PC-3 (cell line): ENCODE measurements around the gene SBNO2. TPM values are rescaled to one million over a fixed set of nuclear protein-coding genes. Genes with fewer than 3 reads are reported as not detected.

ENCODE experiments used
- ATAC-seq: fragments of 200-7000 bp; cut with Tn5 transposase; 2 replicates; pipeline ENCODE4 v1.9.1; 2020; ENCODE audit warnings: mild to moderate bottlenecking, moderate library complexity
- BruUV-seq: library from RNA; stranded (reverse); fragments of 400-500 nt; replicated peaks from 2 replicates; lab custom pipeline; 2021; lab: Mats Ljungman, UMichigan
- CTCF ChIA-PET: fragments of 300-600 bp; sonication (Branson Sonifier 250); formaldehyde crosslinking; loops from one replicate; lab custom pipeline; 2022; ENCODE audit warnings: antibody characterized with exemption; lab: Charles Lee
- POLR2A ChIA-PET: fragments of 300-600 bp; sonication (Branson Sonifier 250); formaldehyde crosslinking; loops from one replicate; lab custom pipeline; 2022; ENCODE audit warnings: antibody characterized with exemption; ENCODE audit not compliant: unreplicated experiment; lab: Charles Lee
- DNase-seq: peaks from one replicate; pipeline ENCODE4 v3.0.0-alpha.2; 2015
- H2AFZ ChIP-seq: fragments of 300-600 bp; sonication (generic); 2 replicates; pipeline ENCODE4 v1.6.0; 2016; ENCODE audit warnings: antibody characterized with exemption, low read length
- H3F3A ChIP-seq: fragments of 300-600 bp; sonication (generic); one replicate; pipeline ENCODE4 v1.6.0; 2017; ENCODE audit warnings: antibody characterized with exemption, low read length, control low read depth, mild to moderate bottlenecking; ENCODE audit not compliant: unreplicated experiment
- H3K27ac ChIP-seq: fragments of 300-600 bp; sonication (generic); 2 replicates; pipeline ENCODE4 v1.5.1; 2016; ENCODE audit warnings: mild to moderate bottlenecking, low read length
- H3K27me3 ChIP-seq: fragments of 300-600 bp; sonication (generic); 2 replicates; pipeline ENCODE4 v1.6.1; 2016; ENCODE audit warnings: low read length, mixed read lengths
- H3K36me3 ChIP-seq: fragments of 300-600 bp; sonication (generic); 2 replicates; pipeline ENCODE4 v1.6.1; 2016; ENCODE audit warnings: low read depth, mixed run types, low read length, mixed read lengths
- H3K4me1 ChIP-seq: fragments of 300-600 bp; sonication (generic); 2 replicates; pipeline ENCODE4 v1.5.1; 2016; ENCODE audit warnings: low read length; ENCODE audit not compliant: insufficient read depth
- H3K4me2 ChIP-seq: fragments of 300-600 bp; sonication (generic); 2 replicates; pipeline ENCODE4 v1.6.0; 2016; ENCODE audit warnings: low read length
- H3K4me3 ChIP-seq: fragments of 300-600 bp; sonication (generic); 2 replicates; pipeline ENCODE4 v1.5.1; 2016; ENCODE audit warnings: mild to moderate bottlenecking, low read length, mixed read lengths
- H3K79me2 ChIP-seq: fragments of 300-600 bp; sonication (generic); 2 replicates; pipeline ENCODE4 v1.6.1; 2017; ENCODE audit warnings: low read length, mixed read lengths
- H3K9ac ChIP-seq: fragments of 300-600 bp; sonication (generic); 2 replicates; pipeline ENCODE4 v1.6.0; 2016; ENCODE audit warnings: mild to moderate bottlenecking, low read length
- H3K9me2 ChIP-seq: fragments of 300-600 bp; sonication (generic); replicated peaks from 2 replicates; pipeline ENCODE4 v1.6.1; 2016; ENCODE audit warnings: mixed run types, low read length, mixed read lengths
- H3K9me3 ChIP-seq: fragments of 300-600 bp; sonication (generic); 2 replicates; pipeline ENCODE4 v1.6.1; 2016; ENCODE audit warnings: low read length, mixed read lengths
- H4K20me1 ChIP-seq: fragments of 300-600 bp; sonication (generic); 2 replicates; pipeline ENCODE4 v1.6.1; 2016; ENCODE audit warnings: low read length, mixed read lengths
- EZH2 ChIP-seq: fragments of 300-600 bp; sonication (generic); IDR thresholded peaks from one replicate; pipeline ENCODE4 v1.6.1; 2017; ENCODE audit warnings: antibody characterized with exemption, mild to moderate bottlenecking, low read length; ENCODE audit not compliant: unreplicated experiment
- EZH2phosphoT487 ChIP-seq: fragments of 300-600 bp; sonication (generic); IDR thresholded peaks from 2 replicates; pipeline ENCODE4 v1.6.1; 2018; ENCODE audit warnings: mild to moderate bottlenecking, antibody characterized with exemption, low read length, borderline replicate concordance
- intact Hi-C: fragments of 100-400 bp; cut with micrococcal nuclease; formaldehyde crosslinking; loops from 2 replicates; pipeline ENCODE4 v1.9.0; 2023
- total RNA-seq: library from RNA; depleted of rRNA; stranded (reverse); fragments of >200 nt; gene quantifications from 2 replicates; pipeline ENCODE4 v1.2.3, GENCODE V29; 2014
- TF ChIP-seq, protein P1 (sequence below): fragments of 300-600 bp; sonication (generic); conservative IDR thresholded peaks from 2 replicates; pipeline ENCODE4 v1.5.1; 2017; ENCODE audit warnings: antibody characterized with exemption, low read depth, mild to moderate bottlenecking, low read length

SBNO2 gene
- total RNA-seq, 1 experiment from 2014 or later = 62.4 TPM

DNA sequence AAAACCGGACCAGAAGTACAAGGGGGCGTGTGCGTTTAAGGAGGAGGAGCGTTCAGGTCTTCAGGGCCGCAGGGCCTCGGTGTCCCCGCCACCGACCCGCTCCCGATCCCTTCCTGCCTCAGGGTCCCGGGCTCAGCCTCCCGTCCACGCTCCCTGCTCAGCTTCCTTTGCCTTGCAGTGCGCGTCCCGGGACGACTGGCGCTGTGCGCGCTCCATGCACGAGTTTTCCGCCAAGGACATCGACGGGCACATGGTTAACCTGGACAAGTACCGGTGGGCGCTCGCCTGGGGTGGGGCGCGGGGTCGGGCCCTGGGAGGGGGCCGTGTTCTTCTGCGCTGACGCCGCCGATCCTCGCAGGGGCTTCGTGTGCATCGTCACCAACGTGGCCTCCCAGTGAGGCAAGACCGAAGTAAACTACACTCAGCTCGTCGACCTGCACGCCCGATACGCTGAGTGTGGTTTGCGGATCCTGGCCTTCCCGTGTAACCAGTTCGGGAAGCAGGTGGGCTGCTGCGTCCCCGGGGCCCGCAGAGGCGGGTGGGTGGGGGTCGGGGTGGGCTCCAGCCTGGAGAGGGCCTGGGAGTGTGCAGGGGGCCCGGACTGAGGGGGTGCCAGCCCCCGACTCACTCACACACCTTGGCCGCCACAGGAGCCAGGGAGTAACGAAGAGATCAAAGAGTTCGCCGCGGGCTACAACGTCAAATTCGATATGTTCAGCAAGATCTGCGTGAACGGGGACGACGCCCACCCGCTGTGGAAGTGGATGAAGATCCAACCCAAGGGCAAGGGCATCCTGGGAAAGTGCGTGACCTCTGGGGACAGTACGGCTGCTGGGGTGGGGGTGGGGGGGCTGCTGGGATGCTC is 68.8 kb downstream of the SBNO2 start:
- peak overlapping the region; percentile 83 for H3K9ac ChIP-seq
- intact Hi-C loops = loop anchor here (10.0 kb wide), 1 partner anchor 70 kb away; the partner anchor contains the start of gene SBNO2
- ATAC-seq (no peak), DNase-seq (peak; percentile 39)
- H3K4me3 ChIP-seq = peak overlapping the region; percentile 77
- peaks cover 4% of the 10 kb centered on the region for H3F3A ChIP-seq
- peaks cover 3% of the 10 kb centered on the region; the same call in 1 of the 2 replicates for H4K20me1 ChIP-seq
- peak overlapping the region; percentile 90 for H3K4me2 ChIP-seq
- ChIA-PET POLR2A (no interaction called here), CTCF (no interaction called here)
- no peaks in the 10 kb centered on the region; the same call in 1 of the 2 replicates for H3K36me3 ChIP-seq
- no peaks in the 10 kb centered on the region for H3K27me3 ChIP-seq
- H3K9me2 ChIP-seq = no peaks in the 10 kb centered on the region
- no peaks in the 10 kb centered on the region for H3K9me3 ChIP-seq
- peaks cover 6% of the 10 kb centered on the region; the same call in 1 of the 2 replicates for H3K79me2 ChIP-seq
- no peak overlapping the region for H2AFZ ChIP-seq
- TF ChIP-seq, protein P1, sequence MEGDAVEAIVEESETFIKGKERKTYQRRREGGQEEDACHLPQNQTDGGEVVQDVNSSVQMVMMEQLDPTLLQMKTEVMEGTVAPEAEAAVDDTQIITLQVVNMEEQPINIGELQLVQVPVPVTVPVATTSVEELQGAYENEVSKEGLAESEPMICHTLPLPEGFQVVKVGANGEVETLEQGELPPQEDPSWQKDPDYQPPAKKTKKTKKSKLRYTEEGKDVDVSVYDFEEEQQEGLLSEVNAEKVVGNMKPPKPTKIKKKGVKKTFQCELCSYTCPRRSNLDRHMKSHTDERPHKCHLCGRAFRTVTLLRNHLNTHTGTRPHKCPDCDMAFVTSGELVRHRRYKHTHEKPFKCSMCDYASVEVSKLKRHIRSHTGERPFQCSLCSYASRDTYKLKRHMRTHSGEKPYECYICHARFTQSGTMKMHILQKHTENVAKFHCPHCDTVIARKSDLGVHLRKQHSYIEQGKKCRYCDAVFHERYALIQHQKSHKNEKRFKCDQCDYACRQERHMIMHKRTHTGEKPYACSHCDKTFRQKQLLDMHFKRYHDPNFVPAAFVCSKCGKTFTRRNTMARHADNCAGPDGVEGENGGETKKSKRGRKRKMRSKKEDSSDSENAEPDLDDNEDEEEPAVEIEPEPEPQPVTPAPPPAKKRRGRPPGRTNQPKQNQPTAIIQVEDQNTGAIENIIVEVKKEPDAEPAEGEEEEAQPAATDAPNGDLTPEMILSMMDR = no peak
- TF ChIP-seq EZH2phosphoT487 (no peak), EZH2 (no peak)
- peak overlapping the region; percentile 77 for H3K27ac ChIP-seq
- peaks cover 25% of the 10 kb centered on the region for H3K4me1 ChIP-seq
- TSS peak; percentile 39 for BruUV-seq

DNA sequence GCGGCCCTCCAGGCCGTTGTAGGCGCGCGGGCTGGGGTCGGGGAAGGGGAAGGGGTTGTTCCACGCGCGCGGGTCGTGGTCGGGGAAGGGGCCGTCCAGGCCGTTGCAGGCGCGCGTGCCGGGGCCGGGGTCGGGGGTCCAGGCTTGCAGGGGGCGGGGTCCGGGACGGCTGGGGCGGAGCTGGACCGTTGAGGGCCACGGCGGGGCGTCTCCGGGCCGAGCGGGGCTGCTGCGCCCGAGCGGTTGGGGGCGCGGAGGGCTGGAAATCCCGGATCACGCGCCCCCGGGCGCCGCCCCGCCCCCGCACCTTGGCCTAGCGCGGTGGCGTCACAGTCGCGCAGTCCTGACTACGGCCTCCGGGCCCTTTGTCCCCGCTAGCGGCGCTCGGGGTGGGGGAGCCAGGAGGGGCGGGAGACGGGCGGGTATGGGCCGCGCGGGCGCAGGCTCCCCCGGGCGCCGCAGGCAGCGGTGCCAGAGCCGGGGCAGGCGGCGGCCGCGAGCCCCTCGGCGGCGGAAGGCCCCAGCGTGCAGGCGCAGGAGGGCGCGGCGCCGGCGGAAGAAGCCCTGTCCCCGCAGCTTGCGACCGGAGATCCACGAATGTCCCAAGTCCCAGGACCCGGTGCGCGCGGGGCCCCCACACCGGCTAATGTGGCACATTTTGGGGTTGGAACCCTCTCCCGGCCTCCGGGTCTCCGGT is 69.6 kb downstream of the SBNO2 start:
- ATAC-seq (peak; percentile 21), DNase-seq (peak; percentile 70)
- no peak for TF ChIP-seq EZH2phosphoT487
- TF ChIP-seq, protein P1 = no peak
- TF ChIP-seq EZH2 = no peak
- Histone ChIP-seq H3K36me3 (no peaks in the 10 kb centered on the region; the same call in 1 of the 2 replicates), H2AFZ (no peak overlapping the region), H3K9ac (peak overlapping the region; percentile 83), H3K4me1 (peaks cover 25% of the 10 kb centered on the region), H3K4me3 (peak overlapping the region; percentile 77), H3K4me2 (peak overlapping the region; percentile 90), H3K9me2 (no peaks in the 10 kb centered on the region), H3K27ac (peak overlapping the region; percentile 77), H4K20me1 (peaks cover 3% of the 10 kb centered on the region; the same call in 1 of the 2 replicates), H3K27me3 (no peaks in the 10 kb centered on the region), H3K9me3 (no peaks in the 10 kb centered on the region), H3K79me2 (peaks cover 6% of the 10 kb centered on the region; the same call in 1 of the 2 replicates), H3F3A (peaks cover 4% of the 10 kb centered on the region)
- ChIA-PET POLR2A (interaction anchor here (0.6 kb wide), 1 partner anchor 25 kb away, joined by 4 read pairs; no protein-coding TSS in a partner anchor), CTCF (interaction anchor here (0.6 kb wide), 2 partner anchors 9 to 62 kb away, joined by 3 to 5 read pairs; no protein-coding TSS in a partner anchor)
- BruUV-seq = no TSS peak
- intact Hi-C loops = loop anchor here (5.0 to 10.0 kb wide), 3 partner anchors 37 to 77 kb away; partner anchors contain the start of genes ARHGAP45, CNN2 and SBNO2
